Brain microvascular endothelial cell (primary cell): ENCODE measurements around the gene CTAGE1.
A peak's percentile ranks its signal among the peaks of the same experiment; 100 is the strongest.
"Not testable (repeated sequence)": the region's sequence is repeated elsewhere in the genome, so short reads cannot be mapped to it uniquely, and the experiment has no call there.

Experiments used
- DNase-seq: peaks from one replicate; pipeline ENCODE4 v3.0.0-alpha.2; 2020
- H3K27ac ChIP-seq: fragments of 250-450 bp; sonication (Bioruptor Pico); 2 replicates; pipeline ENCODE4 v1.5.1; 2020; ENCODE audit warnings: mild to moderate bottlenecking, moderate library complexity
- H3K27me3 ChIP-seq: fragments of 250-450 bp; sonication (Bioruptor Pico); replicated peaks from 2 replicates; pipeline ENCODE4 v1.5.1; 2020; ENCODE audit warnings: mild to moderate bottlenecking
- H3K36me3 ChIP-seq: fragments of 250-450 bp; sonication (Bioruptor Pico); replicated peaks from 2 replicates; pipeline ENCODE4 v1.5.1; 2020; ENCODE audit warnings: mild to moderate bottlenecking
- H3K4me3 ChIP-seq: 2 replicates; pipeline ENCODE4 v1.5.1; 2011; ENCODE audit warnings: low read depth, mild to moderate bottlenecking, control low read depth, low read length, moderate library complexity
- in situ Hi-C: cut with HindIII; loops from 2 replicates; pipeline ENCODE4 v1.10.0; 2017; ENCODE audit warnings: low sequenced_read_pairs, low pct_ligation_motif_present
- TF ChIP-seq, protein P1 (sequence below): IDR thresholded peaks from 2 replicates; pipeline ENCODE4 v1.5.1; 2011; ENCODE audit warnings: low read depth, mild to moderate bottlenecking, moderate library complexity, low read length, control low read depth, inconsistent platforms; ENCODE audit errors: missing control alignments

The CTAGE1 gene

DNA sequence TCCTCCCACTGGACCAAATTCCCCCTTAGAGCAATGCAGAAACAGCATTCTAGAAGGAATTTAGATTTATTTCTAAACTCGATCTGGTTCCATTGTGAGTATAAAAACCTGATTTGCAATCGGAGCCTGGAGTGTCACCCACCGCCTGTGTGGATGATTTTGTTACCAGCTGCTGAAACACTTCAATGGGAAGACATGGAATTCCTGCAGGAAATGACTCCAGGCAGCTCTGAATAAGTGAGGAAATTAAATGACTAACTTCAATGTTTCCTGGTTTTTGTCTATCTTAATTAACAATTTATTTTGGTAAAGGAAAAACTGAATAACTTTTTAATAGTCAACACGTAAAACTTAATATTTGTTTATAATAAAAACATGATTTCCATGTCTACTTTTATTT lies 19.3 kb downstream of the CTAGE1 start:
- TF ChIP-seq, protein P1, sequence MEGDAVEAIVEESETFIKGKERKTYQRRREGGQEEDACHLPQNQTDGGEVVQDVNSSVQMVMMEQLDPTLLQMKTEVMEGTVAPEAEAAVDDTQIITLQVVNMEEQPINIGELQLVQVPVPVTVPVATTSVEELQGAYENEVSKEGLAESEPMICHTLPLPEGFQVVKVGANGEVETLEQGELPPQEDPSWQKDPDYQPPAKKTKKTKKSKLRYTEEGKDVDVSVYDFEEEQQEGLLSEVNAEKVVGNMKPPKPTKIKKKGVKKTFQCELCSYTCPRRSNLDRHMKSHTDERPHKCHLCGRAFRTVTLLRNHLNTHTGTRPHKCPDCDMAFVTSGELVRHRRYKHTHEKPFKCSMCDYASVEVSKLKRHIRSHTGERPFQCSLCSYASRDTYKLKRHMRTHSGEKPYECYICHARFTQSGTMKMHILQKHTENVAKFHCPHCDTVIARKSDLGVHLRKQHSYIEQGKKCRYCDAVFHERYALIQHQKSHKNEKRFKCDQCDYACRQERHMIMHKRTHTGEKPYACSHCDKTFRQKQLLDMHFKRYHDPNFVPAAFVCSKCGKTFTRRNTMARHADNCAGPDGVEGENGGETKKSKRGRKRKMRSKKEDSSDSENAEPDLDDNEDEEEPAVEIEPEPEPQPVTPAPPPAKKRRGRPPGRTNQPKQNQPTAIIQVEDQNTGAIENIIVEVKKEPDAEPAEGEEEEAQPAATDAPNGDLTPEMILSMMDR, result no peak
- H3K36me3 ChIP-seq, result no peaks in the 10 kb centered on the region
- H3K4me3 ChIP-seq, result no peak overlapping the region
- no peak overlapping the region for H3K27ac ChIP-seq
- in situ Hi-C loops, result no loop called here
- no peaks in the 10 kb centered on the region for H3K27me3 ChIP-seq
- no peak for DNase-seq

DNA sequence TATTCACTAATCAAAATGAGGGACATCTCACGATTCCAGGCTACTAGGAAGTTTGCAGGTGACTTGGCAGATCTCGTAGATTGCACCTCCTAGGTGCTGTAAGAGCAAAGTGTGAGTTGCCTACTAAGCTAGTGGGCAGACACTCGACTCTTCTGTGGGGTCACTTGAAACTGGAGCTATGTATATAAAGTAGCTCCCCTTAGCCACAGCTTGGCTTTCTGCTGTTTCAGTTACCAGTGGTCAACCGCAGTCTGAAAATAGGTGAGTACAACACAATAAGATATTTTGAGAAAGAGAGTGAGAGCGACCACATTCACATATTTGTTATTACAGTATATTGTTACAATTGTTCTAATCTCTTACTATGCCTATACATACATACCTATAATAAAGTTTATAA lies 23.3 kb downstream of the CTAGE1 start:
- TF ChIP-seq, protein P1, result no peak
- Histone ChIP-seq H3K4me3 (no peak overlapping the region), H3K27ac (no peak overlapping the region), H3K27me3 (no peaks in the 10 kb centered on the region), H3K36me3 (no peaks in the 10 kb centered on the region)
- no peak for DNase-seq
- in situ Hi-C loops, result no loop called here

DNA sequence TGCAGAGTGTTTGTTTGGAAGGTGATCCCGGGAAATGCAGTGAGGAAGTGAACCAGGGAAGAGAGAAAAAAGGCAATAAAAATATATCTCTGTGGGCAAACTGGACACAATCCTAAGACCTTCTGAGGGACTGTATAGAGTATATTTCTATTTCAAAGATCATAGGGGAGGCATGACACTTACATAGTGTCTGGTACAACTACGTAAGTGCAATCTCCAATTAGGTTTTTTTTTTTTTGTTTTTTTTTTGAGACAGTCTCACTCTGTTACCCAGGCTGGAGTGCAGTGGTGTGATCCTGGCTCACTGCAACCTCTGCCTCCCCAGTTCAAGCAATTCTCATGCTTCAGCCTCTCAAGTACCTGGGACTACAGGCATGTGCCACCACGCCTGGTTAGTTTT lies 24.6 kb downstream of the CTAGE1 start:
- H3K27ac ChIP-seq, H3K4me3 ChIP-seq, H3K27me3 ChIP-seq, DNase-seq, H3K36me3 ChIP-seq, in situ Hi-C loops: not testable (repeated sequence)

DNA sequence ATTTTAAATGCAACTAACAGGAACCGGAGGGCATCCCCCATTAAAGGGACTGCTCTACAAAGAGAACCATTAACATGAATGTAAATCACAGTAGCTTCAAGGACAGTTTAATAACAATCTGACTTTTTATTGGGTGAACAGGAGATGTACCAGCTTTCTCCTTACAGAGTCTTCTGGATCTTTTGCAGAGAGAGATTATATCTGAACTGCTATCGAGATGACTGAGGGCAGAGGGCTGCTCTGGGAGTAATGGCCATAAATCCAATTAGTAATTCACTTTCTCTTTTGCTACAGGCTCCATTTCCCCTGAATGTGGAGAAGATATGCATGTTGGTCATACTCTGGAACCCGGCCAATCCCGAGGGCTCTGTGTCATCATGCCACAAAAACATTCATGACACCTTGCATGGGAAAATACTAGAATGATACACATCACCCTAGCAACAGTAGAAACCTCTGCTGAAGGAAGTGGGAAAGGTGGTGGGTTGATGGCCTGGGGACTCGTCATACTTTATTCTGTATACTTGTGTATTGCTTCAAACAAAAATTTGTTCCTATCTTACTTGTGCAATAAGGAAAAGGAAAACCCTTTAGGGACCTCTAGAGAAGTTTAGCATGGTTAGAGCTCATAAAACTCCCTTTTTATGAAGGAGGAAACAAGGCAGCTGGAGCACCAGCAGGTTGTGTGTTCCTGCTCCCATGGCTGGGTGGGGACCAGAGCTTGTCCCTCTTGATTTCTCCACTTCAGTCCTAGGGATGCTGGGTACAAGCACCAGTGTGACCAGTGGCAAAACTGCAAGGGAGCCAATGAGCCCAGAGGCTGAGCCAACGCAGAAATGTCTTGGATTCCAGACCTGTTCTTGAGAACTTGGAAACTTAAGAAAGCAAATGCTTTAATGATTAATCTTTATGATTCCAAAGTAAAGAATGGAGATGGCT lies 26.0 kb downstream of the CTAGE1 start:
- Histone ChIP-seq H3K36me3 (no peaks in the 10 kb centered on the region), H3K4me3 (no peak overlapping the region), H3K27me3 (no peaks in the 10 kb centered on the region), H3K27ac (peak overlapping the region; percentile 75)
- TF ChIP-seq, protein P1, result no peak
- in situ Hi-C loops, result no loop called here
- DNase-seq, result peak; percentile 98

DNA sequence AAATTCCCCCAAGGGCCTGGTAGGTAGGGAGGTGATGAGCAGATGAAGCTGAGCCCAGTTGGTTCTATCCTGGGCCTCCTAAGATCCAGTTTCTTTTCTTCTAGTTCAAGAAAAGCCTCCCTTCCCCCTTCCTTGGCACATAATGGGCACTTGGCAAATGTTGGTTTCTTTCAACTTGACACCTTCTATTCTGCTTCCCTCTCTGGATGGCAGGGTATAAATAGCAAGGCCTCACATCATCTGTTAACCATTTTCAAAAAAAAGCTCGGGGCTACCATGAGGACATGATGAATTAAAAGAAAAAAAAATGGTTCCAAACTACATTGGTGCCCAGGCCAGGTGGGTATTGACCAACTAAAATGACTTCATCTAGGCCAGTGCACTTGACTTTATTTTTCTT lies 29.9 kb downstream of the CTAGE1 start:
- Histone ChIP-seq H3K27me3 (no peaks in the 10 kb centered on the region), H3K27ac (no peak overlapping the region), H3K4me3 (no peak overlapping the region), H3K36me3 (no peaks in the 10 kb centered on the region)
- TF ChIP-seq, protein P1, result no peak
- DNase-seq, result no peak
- in situ Hi-C loops, result no loop called here

DNA sequence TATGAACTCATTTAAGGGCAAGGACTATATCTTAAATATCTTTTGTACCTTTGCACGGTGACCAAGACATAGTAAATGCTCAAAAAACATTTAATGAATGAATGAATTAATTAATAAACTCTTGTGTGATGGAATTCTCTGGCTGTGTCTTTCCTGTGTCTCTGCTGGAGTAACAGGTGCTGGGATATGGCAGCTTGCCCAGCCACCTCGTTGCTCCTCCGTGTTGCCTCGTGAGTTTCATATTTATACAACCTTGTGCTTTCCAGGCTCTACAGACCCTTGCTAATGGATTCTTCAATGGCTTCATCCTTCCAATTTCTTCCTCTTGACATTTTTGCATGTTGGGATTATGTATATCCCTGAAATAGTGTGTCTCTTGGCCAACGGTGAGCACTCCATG lies 30.4 kb downstream of the CTAGE1 start:
- in situ Hi-C loops, result no loop called here
- no peaks in the 10 kb centered on the region for H3K27me3 ChIP-seq
- H3K27ac ChIP-seq, result no peak overlapping the region
- TF ChIP-seq, protein P1, result no peak
- no peaks in the 10 kb centered on the region for H3K36me3 ChIP-seq
- H3K4me3 ChIP-seq, result no peak overlapping the region
- DNase-seq, result no peak
